HG02571 (cell line): Measurements from ENCODE around the gene MYADML2.

Experiments
- ATAC-seq: cut with Tn5 transposase; IDR thresholded peaks from one replicate; pipeline ENCODE4 v1.9.1; 2021; ENCODE audit warnings: mild to moderate bottlenecking, moderate library complexity; ENCODE audit not compliant: unreplicated experiment

Gene MYADML2

GRCh38 chr17:81978524-81979298 is 31.7 kb upstream of the MYADML2 start:
- ATAC-seq = no peak

DNA sequence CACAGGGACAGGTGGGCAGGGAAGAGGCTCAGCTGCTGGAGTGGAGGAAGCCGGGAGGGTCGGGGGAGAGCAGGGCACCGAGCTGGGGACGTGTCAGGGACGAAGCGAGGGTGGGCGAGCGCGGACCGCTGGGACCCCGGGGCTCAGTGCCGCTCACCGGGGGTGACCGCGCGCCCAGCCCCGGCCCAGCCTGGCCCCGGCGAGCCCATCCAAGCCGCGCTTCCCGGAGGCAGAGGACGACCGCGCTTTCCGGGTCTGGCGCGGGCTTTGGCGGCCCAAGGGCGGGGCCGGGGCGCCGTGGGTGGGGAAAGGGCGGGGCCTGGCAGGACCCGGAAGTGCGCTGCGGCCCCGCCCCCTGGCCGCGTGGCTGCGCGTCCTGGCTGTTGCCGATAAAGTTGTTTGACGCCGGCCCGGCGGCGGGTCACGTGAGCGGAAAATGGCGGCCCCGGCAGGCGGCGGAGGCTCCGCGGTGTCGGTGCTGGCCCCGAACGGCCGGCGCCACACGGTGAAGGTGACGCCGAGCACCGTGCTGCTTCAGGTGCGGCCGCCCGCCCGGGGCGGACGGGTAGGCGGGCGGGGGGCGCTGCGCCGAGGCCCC is 30.3 kb upstream of the MYADML2 start, which contains the start of gene ASPSCR1:
ASPSCR1 (plus strand) TSS at position 419 of the 598 bp plus-strand sequence; CDS start at position 437, 18 bp downstream.
- ATAC-seq = peak; percentile 73

DNA sequence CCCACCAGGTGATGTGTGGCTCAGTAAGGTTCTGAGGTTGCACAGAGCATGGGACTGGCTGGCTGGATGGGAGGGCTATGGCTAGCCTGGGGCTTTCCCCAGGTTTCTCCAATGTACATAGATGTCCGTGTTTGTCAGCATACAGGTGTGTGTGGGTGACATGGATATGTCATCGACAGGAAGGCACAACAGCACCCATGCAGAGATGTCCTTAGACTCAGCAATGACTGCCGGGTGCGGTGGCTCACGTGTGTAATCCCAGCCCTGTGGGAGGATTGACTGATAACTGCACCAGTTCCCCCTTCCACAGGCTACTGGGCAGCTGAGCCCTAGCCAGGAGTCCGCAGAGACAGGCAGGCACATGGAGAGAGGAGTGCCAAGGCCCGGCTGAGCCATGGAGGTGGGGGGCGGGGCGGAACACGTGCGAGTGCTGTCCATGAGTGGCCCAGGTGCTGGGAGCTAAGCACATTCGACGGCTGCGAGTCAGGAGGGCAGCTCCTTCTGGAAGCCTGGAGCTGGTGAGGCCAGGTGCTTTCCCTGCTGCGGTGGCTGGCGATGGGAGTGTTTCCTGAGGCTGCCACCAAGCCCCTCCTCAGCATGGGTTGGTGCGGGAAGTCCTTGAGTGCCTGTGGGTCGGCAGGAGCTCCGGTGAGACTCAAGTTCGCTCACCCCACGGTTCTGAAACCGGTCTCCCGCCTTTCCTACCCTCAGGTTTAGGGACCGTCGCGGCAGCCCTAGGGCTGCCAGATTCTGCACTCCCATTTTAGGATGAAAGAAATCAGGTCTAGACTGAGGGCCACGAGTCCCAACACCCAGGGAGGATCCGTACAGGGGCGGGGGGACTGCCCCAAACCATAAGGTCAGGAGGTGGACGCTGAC is 29.5 kb upstream of the MYADML2 start:
- ATAC-seq = peak; percentile 3

DNA sequence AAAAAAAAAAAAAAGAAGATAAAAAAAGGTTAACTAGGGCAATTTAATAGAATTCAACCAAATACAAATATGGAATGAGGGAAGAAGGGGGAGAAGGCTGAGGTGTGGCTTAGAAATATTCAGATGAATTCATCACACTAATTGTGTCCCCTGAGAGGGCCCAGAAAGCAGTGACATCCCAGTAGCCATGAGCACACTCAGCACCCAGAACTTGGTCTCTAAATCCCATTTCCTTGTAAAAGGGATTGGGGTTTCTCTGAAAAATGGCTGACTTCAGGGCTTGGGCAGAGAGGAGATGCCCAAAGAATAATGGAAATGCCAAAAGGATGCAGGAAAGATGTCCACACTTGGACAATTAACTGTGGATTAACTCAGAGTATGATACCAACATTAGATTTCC is 26.4 kb upstream of the MYADML2 start:
- no peak for ATAC-seq

- ATAC-seq = no peak
These were observed 22.1 kb upstream of the MYADML2 start for GRCh38 chr17:81968850-81969812.

- ATAC-seq = no peak
These were observed 21.3 kb upstream of the MYADML2 start for GRCh38 chr17:81968396-81968745.

GRCh38 chr17:81967533-81968395 is 20.7 kb upstream of the MYADML2 start:
- no peak for ATAC-seq

- ATAC-seq = no peak
These were observed 20.2 kb upstream of the MYADML2 start for GRCh38 chr17:81967244-81967532.

DNA sequence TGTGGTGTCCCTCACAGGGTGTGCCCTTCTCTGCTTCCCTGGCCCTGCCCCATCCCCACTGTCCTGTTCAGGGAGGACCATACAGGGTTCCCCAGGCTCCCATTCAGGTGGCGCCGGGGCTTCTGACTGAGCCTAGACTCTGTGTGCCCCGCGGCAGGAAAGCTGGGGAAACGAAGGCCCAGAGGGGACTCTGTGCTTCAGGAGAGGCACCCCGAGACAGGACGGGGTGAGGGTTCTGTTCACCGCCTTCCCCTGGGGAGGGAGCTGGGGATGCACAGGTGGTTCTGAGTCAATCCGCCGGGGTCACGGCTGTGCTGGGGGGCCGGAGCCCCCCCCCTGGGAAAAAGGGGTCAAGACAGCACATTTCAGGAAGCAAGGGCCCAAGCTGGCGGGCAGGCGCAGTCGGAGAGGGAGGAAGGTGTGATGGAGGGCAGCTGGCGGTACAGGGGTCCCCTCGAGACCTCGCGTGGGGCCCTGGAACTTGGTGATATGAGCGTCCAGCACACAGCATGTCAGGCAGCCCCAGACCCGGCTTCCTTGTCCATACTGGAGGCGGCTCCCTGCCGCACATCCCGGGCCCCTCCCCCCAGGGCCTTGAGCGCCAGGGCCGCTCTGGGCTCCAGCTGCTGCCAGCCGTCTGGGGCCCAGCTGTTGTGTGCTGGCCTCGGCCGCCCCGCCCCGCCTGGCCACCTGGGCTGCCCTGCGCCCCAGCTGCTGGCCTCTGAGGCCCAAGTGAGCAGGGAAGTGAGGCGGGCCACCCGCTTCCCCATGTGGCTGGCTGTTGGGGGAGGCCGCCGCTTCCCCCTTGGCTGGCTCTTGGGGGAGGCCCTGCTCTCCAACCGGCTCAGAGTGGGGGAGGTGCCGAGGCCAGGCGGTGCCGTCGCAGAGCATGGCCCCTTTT is 19.6 kb upstream of the MYADML2 start:
- no peak for ATAC-seq

- no peak for ATAC-seq
These were observed 17.2 kb upstream of the MYADML2 start for GRCh38 chr17:81964081-81964849.

GRCh38 chr17:81962499-81963441 is 15.7 kb upstream of the MYADML2 start:
- no peak for ATAC-seq

DNA sequence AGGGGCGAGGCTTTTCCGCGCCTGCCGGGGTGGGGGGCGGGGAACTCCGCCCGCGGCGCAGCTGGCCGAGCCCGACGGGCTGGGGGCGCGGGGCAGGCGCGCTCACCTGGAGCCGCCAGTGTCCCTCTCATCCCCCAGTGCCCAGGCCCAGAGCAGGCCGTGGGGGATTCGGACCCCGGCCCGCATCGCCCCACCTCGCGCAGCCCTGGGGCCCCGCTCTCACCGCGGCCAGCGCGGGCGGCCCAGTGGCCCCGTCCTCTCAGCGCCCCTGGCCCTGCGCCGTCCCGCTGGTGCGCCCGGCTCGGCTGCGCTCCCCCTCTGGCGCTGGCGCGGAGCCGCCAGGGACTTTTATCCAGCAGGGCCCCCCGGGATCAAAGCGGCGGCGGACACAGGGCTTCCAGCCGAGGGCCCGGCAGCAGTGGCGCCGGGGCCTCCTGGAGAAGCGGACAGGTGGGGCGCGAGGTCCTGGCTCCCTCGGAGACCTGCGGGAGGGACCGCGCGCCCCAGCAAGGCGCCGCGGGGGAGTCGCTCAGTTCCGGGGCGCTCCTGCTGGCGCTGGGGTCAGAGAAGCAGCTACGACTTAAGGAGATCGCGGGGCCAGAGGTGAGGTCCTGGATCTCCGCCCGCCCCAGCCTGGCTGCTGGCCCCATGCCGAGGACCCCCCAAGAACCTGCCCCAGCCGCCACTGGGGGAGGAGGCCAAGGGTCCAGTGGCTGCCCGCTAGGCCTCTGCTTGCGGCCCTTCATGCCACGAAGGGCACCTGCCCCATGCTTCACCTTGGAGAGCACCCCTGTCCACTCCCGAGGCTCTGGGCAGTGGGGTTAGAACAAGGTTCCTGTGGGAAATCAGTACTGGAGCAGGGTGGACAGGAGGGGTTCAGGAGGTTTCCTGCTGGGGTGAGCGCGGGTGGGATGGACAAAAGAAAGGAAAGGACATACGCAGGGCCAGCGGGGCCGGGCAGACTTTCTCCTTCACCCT is 14.8 kb upstream of the MYADML2 start:
- ATAC-seq = no peak

DNA sequence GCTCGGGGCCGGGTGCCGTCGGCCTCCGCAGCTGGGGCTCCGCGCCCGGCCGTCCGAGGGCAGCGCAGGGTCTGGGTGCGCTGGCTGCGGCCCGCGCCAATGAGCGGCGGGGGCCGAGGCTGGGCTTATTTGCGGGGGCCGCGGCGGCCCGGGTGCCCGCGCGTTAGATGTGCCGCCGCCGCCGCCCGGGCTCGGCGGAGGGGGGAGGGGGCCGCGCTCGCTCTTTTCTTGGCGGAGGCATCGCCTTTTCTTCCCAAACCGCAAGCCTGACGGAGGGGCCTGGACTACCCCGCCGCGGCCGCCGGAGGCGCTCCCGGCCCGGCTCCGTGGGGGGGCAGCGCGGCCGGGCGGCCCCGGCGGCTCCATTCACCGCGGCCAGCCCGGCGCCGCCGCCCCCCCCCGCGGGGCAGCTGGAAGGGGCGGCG is 14.1 kb upstream of the MYADML2 start, which contains the start of gene NOTUM:
NOTUM (minus strand) TSS at position 101 of the 425 bp plus-strand sequence. CDS start 278 bp downstream, outside the sequence.
- ATAC-seq = no peak

DNA sequence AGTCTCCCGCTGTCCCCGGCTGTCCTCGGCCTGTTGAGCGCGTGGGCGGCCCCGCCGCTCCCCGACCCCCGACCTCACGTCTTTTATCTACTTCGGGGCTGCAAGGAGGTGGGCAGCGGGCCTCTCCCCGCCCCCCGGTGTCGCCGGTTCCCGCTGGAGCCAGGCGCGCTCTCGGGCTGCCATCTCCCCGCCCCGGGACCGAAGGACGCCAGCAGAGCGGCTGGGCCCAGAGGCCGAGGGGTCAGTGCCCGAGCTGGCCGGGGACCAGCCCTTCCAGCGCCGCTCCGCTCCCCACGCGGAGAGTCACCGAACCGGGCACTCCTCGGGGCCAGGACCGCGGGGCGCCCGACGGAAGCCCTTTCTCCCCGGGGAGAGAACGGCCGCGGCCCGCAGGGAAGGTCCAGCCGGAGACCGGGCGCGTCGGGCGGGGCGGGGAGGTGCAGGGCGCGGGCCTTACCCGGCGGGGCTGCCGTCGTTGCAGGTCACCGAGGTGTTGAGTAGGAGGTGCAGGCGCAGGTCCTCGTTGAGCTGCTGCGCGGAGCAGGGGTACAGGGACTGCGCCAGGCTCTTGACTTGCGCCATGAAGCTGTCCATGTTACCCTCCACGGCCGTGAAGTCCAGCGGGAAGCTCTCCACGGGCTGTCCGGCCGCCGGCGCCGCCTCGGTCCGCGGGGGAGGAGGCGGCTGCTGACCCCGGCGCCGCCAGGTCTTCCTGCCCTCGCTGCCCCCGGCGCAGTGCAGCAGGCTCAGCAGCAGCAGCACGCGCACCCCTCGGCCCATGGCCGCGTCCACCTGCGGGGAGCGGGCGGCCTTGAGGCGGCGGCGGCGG is 13.3 kb upstream of the MYADML2 start:
- ATAC-seq = no peak
